ENCODE measurements around the gene MEGF8.

Gene MEGF8

GRCh38 chr19:42403586-42403985 is 78.2 kb downstream of the MEGF8 start:
- TF ChIP-seq, protein P1, sequence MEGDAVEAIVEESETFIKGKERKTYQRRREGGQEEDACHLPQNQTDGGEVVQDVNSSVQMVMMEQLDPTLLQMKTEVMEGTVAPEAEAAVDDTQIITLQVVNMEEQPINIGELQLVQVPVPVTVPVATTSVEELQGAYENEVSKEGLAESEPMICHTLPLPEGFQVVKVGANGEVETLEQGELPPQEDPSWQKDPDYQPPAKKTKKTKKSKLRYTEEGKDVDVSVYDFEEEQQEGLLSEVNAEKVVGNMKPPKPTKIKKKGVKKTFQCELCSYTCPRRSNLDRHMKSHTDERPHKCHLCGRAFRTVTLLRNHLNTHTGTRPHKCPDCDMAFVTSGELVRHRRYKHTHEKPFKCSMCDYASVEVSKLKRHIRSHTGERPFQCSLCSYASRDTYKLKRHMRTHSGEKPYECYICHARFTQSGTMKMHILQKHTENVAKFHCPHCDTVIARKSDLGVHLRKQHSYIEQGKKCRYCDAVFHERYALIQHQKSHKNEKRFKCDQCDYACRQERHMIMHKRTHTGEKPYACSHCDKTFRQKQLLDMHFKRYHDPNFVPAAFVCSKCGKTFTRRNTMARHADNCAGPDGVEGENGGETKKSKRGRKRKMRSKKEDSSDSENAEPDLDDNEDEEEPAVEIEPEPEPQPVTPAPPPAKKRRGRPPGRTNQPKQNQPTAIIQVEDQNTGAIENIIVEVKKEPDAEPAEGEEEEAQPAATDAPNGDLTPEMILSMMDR (IDR thresholded peaks at IDR 0.05; ENCODE audit: extremely low read depth, missing control alignments), result no peak
- DNase-seq (ENCODE audit: low spot score), result no peak

DNA sequence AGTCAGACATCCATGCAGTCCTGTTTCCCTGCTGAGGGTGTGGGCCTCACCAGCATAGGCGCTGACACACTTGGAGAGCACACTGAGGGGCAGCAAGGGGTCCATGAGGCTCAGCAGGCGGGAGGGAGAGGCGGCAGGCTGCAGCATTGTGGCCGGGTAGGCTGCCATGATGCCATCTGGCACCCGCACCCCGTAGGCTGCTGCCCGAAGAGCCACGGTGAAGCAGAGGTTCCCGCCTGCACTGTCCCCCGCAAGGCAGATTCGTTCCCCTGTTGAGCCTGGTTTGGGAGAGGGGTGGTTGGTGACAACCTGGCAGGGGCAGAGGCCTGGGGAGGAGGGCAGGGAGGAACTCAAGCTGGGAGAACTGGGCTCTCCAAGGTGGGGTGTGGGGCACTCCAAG is 80.7 kb downstream of the MEGF8 start:
- no peak for DNase-seq (ENCODE audit: low spot score)
- TF ChIP-seq, protein P1 (IDR thresholded peaks at IDR 0.05; ENCODE audit: extremely low read depth, missing control alignments), result no peak

DNA sequence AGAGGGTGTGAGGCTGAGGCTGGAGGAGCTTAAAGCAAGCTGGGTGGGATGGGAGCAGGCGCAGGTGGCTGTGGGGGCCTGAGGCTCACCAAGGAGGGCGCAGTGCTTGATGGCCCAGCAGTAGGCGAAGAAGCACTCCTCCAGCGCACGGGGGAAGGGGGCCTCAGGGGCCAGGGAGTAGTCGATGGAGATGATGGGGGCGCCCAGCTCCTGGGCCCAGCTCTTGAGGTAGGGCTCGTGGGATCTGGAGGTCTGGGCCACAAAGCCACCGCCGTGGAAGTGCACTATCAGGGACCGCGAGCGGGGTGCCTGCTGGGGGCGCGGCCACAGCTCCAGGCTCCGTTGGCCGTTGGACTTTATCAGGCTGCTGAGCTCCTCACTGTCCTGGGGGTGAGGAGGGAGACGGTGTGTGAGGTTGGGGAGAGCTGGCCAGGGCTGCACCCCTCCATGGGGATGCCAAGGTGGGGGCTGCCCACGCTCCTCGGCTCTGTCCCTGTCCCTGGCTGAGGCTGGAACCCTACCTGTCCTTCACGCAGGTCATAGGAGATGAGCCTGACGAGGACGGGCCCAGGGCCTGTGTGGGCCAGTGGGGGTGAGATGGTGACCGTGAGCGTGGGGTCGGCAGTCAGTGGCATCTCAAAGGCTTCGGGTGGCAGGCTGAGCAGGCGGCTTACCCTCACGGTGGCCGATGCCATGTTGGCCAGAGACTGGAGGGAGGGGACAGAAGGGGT is 81.8 kb downstream of the MEGF8 start:
- no peak for DNase-seq (ENCODE audit: low spot score)
- TF ChIP-seq, protein P1 (IDR thresholded peaks at IDR 0.05; ENCODE audit: extremely low read depth, missing control alignments), result no peak

GRCh38 chr19:42407816-42408175 is 82.4 kb downstream of the MEGF8 start:
- TF ChIP-seq, protein P1 (IDR thresholded peaks at IDR 0.05; ENCODE audit: extremely low read depth, missing control alignments), result no peak
- peak; percentile 8 for DNase-seq (ENCODE audit: low spot score)

DNA sequence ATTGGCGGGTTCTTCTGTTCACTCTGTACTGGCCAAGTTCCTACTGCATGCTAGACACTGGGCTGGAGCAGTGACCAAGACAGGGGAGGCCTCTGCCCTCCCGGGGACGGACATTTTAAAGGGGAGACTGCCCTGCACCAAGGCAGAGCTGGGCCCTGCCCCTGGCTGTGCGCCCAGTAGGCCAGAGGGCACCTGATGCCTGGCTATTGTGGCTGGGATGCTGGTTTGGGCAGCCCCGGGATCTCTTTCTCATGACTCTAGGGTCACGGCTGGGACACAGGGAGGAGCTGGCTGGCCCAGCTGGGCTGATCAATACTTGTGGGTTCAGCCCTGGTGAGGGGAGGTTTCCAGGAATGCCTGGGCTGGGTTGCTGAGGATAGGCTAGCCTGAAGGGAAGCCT is 84.0 kb downstream of the MEGF8 start:
- TF ChIP-seq, protein P1 (IDR thresholded peaks at IDR 0.05; ENCODE audit: extremely low read depth, missing control alignments), result no peak
- DNase-seq (ENCODE audit: low spot score), result no peak

DNA sequence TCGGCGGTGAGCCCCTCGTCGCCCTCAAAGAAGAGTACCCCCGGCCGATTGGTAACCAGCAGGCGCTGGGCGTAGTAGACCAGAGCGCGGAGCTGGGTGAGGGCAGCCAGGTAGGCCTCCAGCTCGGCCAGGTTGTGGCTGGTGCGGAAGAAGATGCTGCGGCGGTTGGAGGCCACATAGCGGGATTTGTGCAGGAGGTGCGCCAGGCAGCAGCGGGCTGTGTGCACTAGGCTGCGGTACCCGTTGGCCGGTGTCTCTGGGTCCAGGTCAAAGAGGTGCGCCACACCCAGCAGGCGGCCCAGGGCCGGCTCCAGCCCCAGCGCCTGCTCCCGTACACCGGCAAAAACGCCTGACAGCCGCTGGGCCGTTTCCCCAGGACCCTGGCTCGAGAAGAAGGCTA is 84.9 kb downstream of the MEGF8 start:
- no peak for DNase-seq (ENCODE audit: low spot score)
- TF ChIP-seq, protein P1 (IDR thresholded peaks at IDR 0.05; ENCODE audit: extremely low read depth, missing control alignments), result no peak

DNA sequence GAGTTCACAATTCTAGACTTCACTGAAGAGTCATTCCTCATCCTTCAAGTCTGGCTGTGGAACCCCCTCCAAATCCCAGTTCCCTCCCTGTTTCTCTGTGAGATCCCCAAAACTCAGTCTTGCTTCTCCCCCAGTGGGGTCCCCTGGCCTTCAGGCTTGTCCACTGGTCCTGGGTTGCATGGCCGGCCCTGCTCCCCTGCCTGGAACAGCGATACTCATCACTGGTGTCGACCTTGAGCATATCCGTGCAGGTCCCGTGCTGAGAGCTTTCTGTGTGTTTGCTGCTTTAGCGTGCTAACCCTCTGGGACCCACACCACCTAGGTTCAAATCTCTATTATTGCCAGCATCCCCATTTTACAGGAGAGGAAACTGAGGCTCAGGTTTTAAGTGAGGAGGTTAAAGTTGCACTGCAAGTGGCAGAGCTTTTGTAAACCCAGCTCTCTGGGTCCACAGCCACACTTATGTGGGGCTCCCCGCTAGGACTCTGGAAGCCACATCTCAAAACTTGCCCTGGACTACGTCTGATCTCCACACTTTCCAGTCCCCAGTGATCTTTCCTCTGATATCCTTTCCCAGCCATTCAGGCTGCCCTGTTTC is 86.2 kb downstream of the MEGF8 start:
- TF ChIP-seq, protein P1 (IDR thresholded peaks at IDR 0.05; ENCODE audit: extremely low read depth, missing control alignments), result no peak

More for the DNA sequence above, 86.2 kb downstream of the MEGF8 start:
- DNase-seq (ENCODE audit: low spot score), result no peak

Measured in GM20000 (cell line).